IPS-11a (cell line): ENCODE results near the gene REV1.
"Not testable (repeated sequence)": the region's sequence is repeated elsewhere in the genome, so short reads cannot be mapped to it uniquely, and the experiment has no call there.

Source experiments
- H3K4me3 ChIP-seq: one replicate; pipeline ENCODE4 v1.5.1; 2013; ENCODE audit warnings: low read depth, low read length, control low read depth

The REV1 gene

GRCh38 chr2:99365661-99366060 is 124.2 kb downstream of the REV1 start:
- H3K4me3 ChIP-seq = no peak overlapping the region

- H3K4me3 ChIP-seq = no peak overlapping the region
These were observed 133.0 kb downstream of the REV1 start for GRCh38 chr2:99356853-99357252.

- not testable (repeated sequence) for H3K4me3 ChIP-seq
These were observed 135.0 kb downstream of the REV1 start for GRCh38 chr2:99354825-99355224.

- H3K4me3 ChIP-seq = no peak overlapping the region
These were observed 135.7 kb downstream of the REV1 start for GRCh38 chr2:99354070-99354469.
